HuH-7.5 (cell line): ENCODE results near the gene TSNAXIP1.

Source experiments
- DNase-seq: peaks from one replicate; pipeline ENCODE4 v3.0.0; 2011; ENCODE audit warnings: low spot score

The TSNAXIP1 gene, protein sequence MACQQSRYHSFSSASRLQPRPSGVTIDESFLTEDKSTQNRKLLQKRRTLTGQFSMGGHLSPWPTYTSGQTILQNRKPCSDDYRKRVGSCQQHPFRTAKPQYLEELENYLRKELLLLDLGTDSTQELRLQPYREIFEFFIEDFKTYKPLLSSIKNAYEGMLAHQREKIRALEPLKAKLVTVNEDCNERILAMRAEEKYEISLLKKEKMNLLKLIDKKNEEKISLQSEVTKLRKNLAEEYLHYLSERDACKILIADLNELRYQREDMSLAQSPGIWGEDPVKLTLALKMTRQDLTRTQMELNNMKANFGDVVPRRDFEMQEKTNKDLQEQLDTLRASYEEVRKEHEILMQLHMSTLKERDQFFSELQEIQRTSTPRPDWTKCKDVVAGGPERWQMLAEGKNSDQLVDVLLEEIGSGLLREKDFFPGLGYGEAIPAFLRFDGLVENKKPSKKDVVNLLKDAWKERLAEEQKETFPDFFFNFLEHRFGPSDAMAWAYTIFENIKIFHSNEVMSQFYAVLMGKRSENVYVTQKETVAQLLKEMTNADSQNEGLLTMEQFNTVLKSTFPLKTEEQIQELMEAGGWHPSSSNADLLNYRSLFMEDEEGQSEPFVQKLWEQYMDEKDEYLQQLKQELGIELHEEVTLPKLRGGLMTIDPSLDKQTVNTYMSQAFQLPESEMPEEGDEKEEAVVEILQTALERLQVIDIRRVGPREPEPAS

DNA sequence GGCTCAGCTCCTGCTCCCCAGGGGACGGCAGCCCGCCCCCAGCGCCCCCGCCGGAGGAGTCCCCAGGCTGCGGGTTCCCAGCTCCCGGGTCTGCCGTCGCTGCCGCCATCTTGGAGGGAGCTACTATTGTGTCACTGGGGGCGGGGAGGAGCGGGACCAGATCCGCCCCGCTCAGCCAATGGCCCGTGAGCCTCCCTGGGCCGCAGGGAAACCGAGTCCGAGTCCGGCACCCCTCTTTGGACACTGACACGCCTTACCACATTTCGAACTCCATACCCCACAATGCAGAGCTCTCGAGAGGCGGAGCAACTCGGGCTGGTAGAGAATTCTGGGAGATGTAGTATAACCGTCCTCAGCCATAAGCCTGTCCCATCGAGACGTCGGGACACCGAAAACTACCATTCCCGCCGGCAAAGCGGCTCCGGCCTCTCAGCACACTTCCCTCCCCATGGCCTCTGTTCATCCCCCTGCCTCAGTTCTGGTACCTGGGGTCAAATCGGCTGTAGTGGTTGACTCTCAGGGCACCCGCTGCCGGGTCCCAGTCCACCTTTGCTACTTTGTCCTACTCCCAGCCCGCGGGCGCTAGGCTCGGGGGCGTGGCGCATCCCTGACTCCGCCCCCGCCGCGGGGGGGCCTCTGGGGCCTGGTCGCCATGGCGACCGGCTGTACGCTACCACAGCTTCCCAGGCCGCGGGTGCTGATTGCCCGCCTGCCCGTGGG, at the start of gene TSNAXIP1, which contains the start of gene RANBP10:
Gene TSNAXIP1, plus strand, starts transcription at position 462 of the 720 bp plus-strand sequence. CDS start 261 bp downstream, outside the sequence.
Gene RANBP10, minus strand, starts transcription at position 133 of the 720 bp plus-strand sequence. Its CDS starts 24 bp downstream, at position 109.
- peak; percentile 85 for DNase-seq

DNA sequence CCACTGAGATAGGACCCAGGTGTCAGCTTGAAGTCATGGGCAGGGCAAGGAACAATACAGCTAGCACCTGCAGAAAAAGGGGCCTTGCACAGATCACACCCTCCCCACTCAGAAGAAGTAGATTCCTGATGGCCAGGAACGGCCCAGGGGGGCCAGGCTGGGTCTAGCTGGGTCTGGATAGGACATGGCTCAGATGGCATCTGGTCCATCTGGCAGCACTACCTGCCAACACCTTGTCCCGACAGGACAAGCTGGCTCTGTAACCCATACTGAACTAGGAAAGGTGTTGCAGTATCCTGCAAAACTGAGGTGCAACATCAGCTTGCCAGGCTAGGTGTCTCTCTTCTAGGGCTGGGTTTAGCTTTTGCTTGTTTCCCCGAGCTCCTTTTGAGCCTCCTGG, 48.7 kb upstream of the TSNAXIP1 start:
- DNase-seq, result no peak

DNA sequence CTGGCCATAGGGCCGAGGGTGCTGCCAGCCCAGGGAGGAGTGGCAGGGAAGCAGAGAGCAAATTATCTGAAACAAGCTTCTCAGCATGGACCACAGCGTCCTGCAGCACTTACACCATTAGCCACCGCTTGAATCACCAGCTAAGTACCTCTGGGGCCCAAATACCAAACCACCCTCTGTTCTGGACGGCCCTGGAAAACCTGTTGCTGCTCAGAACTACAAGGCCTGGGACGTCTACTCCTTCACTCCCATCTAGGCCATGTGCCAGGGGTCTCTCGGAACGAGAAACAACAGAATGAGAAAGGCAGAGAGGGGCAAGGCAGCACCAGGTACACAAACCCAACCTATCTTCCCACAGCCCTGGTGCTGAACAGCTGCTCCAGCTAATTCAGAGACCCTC, 47.7 kb upstream of the TSNAXIP1 start:
- DNase-seq, result no peak

DNA sequence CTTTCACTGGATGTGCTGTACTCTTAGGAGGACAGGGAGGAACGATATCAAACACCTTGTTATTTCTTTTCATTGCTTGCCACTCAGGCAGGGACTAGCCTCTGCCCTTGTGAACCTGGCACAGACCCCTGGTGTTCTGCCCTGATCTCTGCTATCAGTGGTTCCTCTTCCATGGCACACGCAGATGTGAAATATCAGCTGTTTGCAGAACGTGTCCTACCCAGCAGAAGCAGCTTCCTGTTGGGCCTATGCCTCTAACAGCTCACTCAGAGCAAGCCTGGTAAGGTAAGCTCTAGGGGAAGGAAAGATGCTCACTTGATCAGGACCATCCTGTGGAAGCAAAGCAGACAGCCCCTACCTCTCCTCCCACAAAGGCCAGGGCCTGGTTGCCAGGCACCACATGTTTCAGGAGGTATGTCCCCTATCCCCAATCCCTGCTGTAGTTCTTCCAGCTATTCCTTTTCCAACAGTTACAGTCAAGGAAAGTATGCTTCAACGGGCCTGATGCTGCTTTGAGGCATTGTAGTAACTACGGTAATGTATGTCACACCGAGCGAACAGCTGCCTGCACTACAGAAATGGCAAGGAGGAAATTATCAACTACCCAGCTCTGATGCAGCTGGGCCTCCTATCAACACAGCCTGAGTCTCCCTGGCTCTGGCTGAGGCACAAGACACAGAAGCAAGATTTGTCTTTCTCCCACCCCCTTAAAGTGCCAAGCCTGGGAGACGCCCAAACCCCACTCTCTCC, 46.3 kb upstream of the TSNAXIP1 start:
- DNase-seq, result no peak

DNA sequence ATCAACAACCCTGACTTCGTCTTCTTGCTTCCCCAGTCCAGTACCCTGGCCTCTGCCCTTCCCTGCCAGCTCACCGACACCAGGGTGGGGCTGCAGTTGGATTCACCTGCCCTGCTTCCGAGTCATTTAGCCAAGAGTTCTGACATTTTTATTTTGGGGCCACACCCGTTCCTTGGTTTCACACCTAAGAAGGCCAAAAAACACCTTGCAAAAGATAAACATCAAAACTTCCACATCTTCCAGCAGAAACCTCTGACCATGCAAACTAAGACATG, 45.8 kb upstream of the TSNAXIP1 start:
- DNase-seq, result no peak

DNA sequence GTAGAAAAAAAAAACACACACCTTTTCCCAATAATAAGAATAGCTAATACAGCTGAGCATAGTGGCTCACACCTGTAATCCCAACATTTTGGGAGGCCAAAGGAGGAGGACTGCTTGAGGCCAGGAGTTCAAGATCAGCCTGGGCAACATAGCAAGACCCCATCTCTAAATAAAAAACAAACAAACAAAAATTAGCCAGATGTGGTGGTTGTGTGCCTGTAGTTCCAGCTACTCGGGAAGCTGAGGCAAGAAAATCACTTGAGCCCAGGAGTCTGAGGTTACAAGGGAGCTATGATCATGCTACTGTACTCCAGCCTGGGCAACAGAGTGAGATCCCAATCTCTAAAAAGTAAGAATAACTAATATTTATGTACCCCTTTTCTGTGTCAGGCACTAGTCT, 44.8 kb upstream of the TSNAXIP1 start:
- no peak for DNase-seq

DNA sequence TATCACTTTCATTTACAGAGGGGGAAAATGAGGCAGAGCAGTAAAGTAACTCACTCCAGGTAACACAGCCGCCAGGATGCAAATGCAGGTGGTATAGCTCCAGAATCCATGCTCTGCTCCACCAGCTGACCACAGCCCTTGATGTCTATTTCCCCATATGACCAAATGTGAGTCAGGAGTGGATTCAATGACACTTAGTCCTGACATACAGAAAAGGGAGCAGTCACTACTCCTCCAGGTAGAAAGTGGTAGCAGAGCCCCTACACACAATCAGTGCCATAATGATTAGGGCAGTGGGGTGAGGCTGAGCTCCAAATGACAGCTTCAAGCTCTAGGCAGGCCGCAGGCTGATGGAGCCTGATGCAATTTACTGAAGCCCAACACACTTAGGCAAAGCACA, 44.3 kb upstream of the TSNAXIP1 start:
- DNase-seq, result no peak

DNA sequence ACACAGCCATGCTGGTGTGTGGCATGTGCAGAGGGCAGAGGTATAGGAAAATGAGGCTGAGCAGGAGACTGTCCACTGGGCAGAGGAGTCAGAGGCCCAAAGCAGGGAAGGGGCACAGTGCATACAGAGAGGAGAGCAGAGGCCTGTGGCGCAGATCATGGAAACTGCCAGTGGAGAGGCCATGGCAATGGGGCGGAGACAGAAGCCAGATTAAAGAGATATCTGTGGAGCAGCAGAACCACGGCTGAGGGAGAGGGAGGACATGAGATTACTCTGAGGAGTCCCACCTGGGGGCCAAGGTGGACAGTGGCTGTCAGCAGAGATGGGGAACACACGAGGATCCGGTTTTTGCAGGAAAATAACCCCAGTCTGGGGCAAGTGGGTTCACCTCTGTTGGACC, 43.6 kb upstream of the TSNAXIP1 start:
- DNase-seq, result no peak

DNA sequence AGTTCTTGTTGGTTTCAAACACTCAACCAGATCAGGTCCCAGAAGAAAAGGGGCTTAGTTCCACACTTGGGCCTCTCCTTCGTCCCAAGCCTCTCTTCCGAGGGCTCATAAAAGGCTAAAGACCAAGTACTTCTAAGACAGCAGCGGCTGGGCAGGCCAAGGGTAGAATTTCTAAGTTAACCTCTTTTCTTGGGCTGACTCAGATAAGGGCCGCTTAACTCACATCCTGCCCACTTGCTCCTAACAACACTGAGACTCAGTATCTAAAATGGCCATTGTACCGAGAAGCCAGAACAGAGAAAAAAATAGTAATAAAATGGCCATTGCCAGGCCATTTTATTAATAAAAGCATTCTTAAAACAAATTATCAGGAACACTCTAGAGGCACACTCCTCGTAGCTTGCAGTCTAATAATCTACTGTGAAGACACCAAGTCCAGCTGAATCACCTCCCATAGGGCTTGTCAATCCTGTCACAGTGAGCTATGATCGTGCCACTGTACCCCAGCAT, 42.5 kb upstream of the TSNAXIP1 start:
- DNase-seq, result no peak

DNA sequence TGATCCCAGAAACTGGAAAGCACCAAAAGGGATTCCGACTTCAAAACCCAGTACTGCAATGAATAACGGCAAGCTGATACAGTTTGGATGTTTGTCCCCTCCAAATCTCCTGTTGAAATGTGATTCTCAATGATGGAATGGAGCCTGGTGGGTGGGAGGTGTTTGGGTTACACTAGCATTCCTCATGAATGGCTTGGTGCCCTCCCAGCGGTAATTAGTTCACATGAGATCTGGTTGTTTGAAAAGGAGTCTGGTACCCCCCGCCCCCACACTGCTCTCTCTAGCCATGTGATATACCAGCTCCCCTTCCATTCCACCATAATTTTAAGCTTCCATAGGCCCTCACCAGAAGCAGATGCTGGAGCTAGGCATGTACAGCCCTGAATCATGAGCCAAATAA, 40.4 kb upstream of the TSNAXIP1 start:
- no peak for DNase-seq

DNA sequence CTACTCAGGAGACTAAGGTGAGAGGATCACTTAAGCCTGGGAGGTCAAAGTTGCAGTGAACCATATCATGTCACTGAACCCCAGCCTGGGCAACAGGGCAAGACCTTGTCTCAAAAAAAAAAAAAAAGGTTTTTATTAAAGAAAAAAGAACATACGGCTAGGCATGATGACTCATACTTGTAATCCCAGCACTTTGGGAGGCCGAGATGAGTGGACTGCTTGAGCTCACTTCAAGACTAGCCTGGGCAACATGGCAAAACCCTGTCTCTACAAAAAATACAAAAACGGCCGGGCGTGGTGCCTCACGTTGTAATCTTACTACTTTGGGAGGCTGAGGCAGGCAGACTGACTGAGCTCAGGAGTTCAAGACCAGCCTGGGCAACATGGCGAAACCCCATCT, 38.7 kb upstream of the TSNAXIP1 start:
- no peak for DNase-seq

DNA sequence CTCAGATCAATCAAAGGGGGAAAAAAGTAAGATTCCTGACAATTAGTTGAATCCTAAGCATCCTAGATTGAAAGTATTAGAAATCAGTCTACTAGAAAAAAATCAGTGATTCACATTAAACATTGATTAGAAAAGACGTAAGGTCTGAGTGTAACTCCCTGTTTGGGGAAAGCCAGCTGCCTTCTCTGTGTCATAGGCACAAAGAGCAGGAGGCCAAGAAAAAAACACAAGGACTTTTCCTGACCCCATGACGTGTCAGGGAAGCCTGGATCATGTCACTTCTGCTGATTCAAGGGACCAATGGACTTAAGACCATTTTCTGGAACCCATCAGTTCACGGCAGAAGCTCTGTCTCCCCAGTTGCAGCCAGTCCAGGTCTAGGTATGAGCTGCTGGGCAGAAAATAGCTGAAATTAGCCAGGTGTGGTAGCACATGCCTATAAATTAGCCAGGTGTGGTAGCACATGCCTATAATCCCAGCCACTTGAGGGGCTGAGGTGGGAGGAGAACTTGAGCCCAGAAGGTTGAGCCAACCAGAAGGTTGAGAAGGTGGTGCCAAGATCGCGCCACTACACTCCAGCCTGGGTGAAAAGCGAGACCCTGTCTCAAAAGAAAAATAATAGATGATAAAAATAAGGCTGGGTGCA, 36.2 kb upstream of the TSNAXIP1 start:
- DNase-seq, result no peak

DNA sequence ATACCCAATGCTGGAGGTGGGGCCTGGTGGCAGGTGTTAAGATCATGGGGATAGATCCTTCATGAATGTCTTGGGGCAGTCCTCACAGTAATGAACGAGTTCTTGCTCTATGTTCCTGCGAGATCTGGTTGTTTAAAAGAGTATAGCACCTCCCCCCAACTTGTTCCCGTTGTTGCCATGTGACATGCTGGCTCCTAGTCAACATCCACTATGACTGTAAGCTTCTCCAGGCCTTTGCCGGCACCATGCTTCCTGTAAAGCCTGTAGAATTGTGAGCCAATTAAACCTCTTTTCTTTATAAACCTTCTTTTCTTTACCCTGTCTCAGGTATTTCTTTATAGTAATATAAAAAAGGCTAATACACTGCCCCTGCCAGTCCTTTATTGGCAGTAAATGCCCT, 33.6 kb upstream of the TSNAXIP1 start:
- DNase-seq, result no peak

DNA sequence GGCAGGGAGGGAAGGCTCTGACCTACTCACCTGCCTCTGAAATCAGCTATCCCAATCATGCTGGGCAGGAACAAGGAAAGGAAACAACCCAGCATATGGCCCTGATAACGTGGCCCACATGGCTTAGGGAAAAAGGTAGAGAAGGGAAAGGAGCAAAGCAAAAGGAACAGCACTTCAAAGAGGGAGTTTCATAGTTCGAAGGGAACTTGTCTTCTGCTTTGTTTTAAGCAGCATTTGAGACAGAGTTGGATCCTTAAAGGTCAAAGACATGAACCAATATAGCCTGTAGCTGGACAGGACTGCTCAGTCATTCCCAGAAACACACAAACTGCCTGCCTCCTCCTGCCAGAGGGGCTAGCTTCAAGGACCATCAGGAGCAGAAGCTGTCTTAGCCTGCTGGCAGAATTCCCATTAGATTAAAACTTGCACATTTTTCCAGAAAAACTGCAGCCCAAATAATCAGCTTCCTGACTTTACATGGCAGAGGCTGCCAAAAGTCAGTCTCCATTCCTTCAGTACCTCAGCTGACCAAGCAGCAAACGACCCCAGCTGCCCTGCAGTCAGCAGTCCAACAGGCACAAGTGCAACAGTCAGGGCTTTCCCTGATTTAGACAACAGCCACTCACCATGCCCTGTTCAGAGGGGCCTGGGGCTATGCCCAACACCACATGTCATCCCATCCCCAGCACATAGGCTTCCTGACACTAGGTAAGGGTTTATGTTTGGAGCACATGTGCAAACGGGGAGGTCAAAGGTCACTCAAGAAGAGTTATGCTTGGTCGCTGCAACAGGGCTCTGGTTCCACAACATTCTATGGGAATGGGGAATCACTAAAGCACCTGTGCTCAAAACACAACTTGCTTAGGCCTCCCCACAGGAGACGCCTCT, 32.9 kb upstream of the TSNAXIP1 start:
- DNase-seq, result no peak

DNA sequence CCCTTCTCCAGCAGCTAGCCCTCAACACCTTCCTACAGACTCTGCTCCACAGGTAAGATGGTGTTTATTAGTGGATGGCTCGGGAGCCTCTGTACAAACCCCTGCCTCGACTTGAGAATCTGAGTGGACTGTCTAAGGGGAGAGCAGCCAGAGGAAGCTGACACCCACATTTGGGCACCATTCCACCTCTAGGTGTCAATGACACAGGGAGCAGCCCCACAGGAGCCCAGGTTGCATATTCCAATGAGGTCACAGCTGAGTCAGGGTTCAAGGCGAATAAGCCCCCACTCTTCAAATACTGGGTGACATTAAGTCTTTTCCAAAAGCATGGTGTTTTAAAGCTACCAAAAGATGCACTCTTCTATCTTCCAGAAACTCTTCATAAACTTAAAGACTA, 32.2 kb upstream of the TSNAXIP1 start:
- no peak for DNase-seq

DNA sequence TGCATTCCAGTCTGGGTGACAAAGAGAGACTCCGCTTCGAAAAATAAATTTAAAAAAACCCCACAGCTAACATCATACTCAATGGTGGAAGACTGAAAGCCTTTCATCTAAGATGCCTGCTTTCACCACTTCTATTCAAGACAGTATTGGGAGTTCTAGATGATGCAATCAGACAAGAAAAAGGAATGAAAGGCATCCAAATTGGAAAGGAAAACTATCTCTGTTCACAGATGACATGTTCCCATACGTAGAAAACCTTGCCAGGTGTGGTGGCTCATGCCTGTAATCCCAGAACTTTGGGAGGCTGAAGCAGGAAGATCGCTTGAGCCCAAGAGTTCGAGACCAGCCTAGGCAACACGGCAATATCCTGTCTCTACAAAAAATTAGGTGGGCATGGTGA, 31.4 kb upstream of the TSNAXIP1 start:
- no peak for DNase-seq

DNA sequence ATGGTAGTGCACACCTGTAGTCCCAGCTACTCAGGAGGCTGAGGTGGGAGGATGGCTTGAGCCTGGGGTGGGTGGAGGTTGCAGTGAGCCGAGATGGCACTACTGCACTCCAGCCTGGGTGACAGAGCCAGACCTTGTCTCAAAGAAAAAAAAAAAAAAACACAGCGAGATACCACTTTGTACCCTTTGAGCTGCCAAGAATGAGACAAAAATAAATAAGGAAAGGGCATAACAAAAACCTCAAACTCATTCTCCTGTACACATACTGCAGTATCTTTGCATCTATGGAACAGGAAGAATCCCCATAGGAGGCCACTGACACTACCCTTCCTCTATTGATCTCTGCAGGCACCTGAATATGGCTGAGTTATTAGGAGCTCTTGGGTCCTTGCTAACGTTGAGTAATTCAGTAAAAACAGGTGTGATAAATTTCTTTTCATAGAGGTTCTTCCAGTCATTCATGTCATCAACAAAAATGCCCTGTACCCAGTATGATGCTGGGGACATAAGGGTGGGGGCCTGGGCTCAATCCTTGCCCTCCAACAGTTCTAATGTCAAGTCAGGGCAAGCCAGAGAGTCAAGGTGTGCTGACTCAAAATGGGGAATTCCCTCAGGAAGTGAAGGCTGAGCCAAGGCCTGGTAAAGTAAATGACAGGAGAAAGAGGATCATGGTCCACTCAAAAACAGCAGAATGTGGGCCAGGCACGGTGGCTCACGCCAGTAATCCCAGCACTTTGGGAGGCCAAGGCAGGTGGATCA, 27.3 kb upstream of the TSNAXIP1 start:
- no peak for DNase-seq

DNA sequence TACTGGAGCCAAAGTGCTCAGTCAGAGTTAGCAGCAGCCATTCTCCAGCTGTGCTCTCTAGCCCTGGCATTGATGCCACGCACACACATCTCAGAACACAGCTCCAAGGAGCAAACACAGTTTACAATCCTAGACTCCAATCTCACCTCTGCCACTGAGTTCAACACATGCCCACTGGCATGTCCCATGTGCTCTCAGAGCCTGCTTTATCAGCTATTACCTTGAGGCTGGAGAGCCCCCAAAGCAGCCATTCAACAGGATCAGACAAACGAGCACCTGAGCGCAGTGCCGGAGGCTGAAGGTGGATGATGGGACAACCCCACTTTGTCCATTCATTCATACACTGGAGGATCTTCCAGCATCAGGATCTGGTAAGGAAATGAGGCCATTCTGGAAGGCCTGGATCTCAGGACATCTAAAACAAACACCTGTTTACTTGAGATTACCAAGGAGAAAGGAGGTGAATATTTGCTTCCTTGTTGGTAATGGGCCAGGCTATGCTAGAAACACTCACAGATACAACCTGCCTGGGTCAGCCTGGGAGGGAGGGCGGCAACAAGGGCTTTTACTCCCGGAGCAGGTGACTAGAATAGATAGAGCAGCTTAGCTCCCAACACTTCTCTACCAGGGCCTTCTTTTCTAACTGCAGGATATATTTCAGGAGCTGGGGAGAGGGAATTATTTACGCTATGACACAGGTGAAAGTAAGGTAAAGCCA, 25.7 kb upstream of the TSNAXIP1 start:
- DNase-seq, result no peak

DNA sequence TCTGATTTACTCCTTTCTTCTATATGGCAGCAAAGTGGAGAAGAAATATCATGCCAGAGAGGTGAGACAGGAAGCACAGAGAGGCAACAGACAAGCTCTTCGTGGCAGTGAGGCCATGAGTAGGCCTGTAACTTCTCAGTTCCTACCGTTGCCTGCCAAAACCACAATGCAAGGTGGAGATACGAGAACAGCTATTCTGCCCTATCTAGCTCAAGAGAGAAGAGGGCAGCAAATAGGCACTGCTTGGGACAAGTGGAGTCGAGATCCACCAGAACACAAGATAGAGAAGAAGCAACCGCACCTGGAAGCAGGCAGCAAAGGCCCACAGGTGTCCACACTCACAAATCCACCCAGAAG, 25.1 kb upstream of the TSNAXIP1 start:
- DNase-seq, result no peak
